Heart left ventricle (tissue), 13 donors: ENCODE measurements around the gene MARK3.

ENCODE experiments used
- CTCF ChIP-seq, 12 donors: fragments of 200-600 bp; sonication (generic) in 4 of 12; IDR thresholded peaks; one replicate each; pipeline versions ENCODE4 v1.5.0 to v1.8.0; 2018 to 2022; ENCODE audit warnings: antibody characterized with exemption in 12 of 12, mild to moderate bottlenecking in 5 of 12
- POLR2A ChIP-seq, 2 donors: fragments of 450-650 bp; IDR thresholded peaks; one replicate each; pipeline ENCODE4 v1.6.1; 2017; ENCODE audit warnings: antibody characterized with exemption in 2 of 2, mild to moderate bottlenecking in 2 of 2, moderate library complexity in 2 of 2
- donor health status: ischemic (EF 13 %, LVEDD 7.1; RV severe dilation, severe dysfunction).
- donor health status: DM: no; HTN: yes; CAD: no.
- donor health status: DM: no; HTN: no; CAD: no.
- donor health status: ischemic (EF 25% LVEDD 6.9; RV normal size, moderate dysfunction).
- donor health status: ischemic (EF 25% LVEDD 5.7; RV mildly dilated, moderate dysfunction).
- donor health status: ischemic (EF 35%, LVEDD 5.7; RV mildly dilated, moderate dysfunction).
- donor health status: nonischemic (EF 11% LVEDD 7.7; RV severe dilation, severe dysfunction).
- donor health status: DM: yes; HTN: yes; CAD: no.
- donor health status: PGD.
- donor health status: ischemic (EF 29% LVEDD 5.4; RV normal size, mild dysfunction).
- donor health status: nonischemic (EF 23%, LVEDD 6.1; RV moderate dilation, normal function).

GRCh38 chr14:103519837-103520212 lies 134.6 kb downstream of the MARK3 start:
- no peak for TF ChIP-seq CTCF (IDR thresholded peaks at IDR 0.05)
- no peak for TF ChIP-seq POLR2A (IDR thresholded peaks at IDR 0.05)
